Measurements from ENCODE around the gene SMIM20.
A peak's percentile ranks its signal among the peaks of the same experiment; 100 is the strongest.
"Not testable (repeated sequence)": the region's sequence is repeated elsewhere in the genome, so short reads cannot be mapped to it uniquely, and the experiment has no call there.

SMIM20 gene

GRCh38 chr4:25890571-25891485 is 23.2 kb upstream of the SMIM20 start:
- no peak for DNase-seq (ENCODE audit: low spot score)

- no peak for DNase-seq (ENCODE audit: low spot score)
Measured at GRCh38 chr4:25892796-25893195, 21.2 kb upstream of the SMIM20 start.

GRCh38 chr4:25896776-25897539 is 17.1 kb upstream of the SMIM20 start:
- no peak for DNase-seq (ENCODE audit: low spot score)

GRCh38 chr4:25900310-25900709 is 13.7 kb upstream of the SMIM20 start:
- no peak for DNase-seq (ENCODE audit: low spot score)

- no peak for DNase-seq (ENCODE audit: low spot score)
Measured at GRCh38 chr4:25901030-25901430, 13.0 kb upstream of the SMIM20 start.

- no peak for DNase-seq (ENCODE audit: low spot score)
Measured at GRCh38 chr4:25903900-25904747, 9.9 kb upstream of the SMIM20 start.

GRCh38 chr4:25904748-25905082 is 9.3 kb upstream of the SMIM20 start:
- no peak for DNase-seq (ENCODE audit: low spot score)

GRCh38 chr4:25905371-25905770 is 8.6 kb upstream of the SMIM20 start:
- DNase-seq (ENCODE audit: low spot score) = no peak

- DNase-seq (ENCODE audit: low spot score) = not testable (repeated sequence)
Measured at GRCh38 chr4:25906113-25906512, 7.9 kb upstream of the SMIM20 start.

- peak; percentile 26 for DNase-seq (ENCODE audit: low spot score)
Measured at GRCh38 chr4:25908491-25908901, 5.5 kb upstream of the SMIM20 start.

- no peak for DNase-seq (ENCODE audit: low spot score)
Measured at GRCh38 chr4:25911356-25911755, 2.7 kb upstream of the SMIM20 start.

GRCh38 chr4:25913056-25913850 is 767 bp upstream of the SMIM20 start:
- peak; percentile 4 for DNase-seq (ENCODE audit: low spot score)

- no peak for DNase-seq (ENCODE audit: low spot score)
Measured at GRCh38 chr4:25914670-25915352, 791 bp downstream of the SMIM20 start.

GRCh38 chr4:25915353-25915705 is 1.3 kb downstream of the SMIM20 start:
- DNase-seq (ENCODE audit: low spot score) = no peak

GRCh38 chr4:25916870-25917269 is 2.9 kb downstream of the SMIM20 start:
- DNase-seq (ENCODE audit: low spot score) = no peak

- DNase-seq (ENCODE audit: low spot score) = peak; percentile 51
Measured at GRCh38 chr4:25919676-25920075, 5.7 kb downstream of the SMIM20 start.

- no peak for DNase-seq (ENCODE audit: low spot score)
Measured at GRCh38 chr4:25921922-25922321, 7.9 kb downstream of the SMIM20 start.

GRCh38 chr4:25922812-25923369 is 8.9 kb downstream of the SMIM20 start:
- DNase-seq (ENCODE audit: low spot score) = no peak

- no peak for DNase-seq (ENCODE audit: low spot score)
Measured at GRCh38 chr4:25923745-25924144, 9.7 kb downstream of the SMIM20 start.

- peak; percentile 8 for DNase-seq (ENCODE audit: low spot score)
Measured at GRCh38 chr4:25925486-25926201, 11.6 kb downstream of the SMIM20 start.
